Hepatic stellate cell (primary cell): ENCODE measurements around the gene TTYH1.

ENCODE experiments used
- DNase-seq: peaks from one replicate; pipeline ENCODE4 v3.0.0; 2011; ENCODE audit warnings: low spot score

The TTYH1 gene

DNA sequence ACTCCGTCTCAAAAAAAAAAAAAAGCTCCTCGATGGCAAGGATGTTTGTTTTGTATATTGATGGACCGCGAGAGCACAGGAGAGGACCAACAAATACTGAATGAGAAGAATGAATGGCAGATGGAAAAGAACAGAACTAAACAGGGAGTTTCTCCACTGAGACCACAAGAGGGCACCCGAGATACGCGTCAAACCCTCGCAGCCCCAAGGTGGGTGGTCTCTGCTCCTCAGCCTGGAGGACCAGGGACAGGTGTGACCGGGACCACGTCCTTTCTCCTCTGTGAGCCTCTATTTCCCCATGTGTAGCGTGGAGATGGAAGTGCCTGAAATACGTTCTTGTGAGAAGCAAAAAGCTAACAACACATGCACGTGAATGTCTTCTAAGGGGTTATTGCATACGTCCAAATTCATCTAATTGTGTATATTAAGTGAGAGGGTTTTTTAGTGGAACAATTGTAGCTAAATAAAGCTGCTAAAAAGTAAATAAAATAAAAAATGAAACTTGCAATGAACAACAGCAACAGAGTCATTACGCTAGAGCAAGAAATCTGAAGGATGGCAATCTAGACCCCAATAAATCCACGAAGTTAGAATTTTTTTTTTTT lies 66.2 kb downstream of the TTYH1 start:
- DNase-seq, result no peak

DNA sequence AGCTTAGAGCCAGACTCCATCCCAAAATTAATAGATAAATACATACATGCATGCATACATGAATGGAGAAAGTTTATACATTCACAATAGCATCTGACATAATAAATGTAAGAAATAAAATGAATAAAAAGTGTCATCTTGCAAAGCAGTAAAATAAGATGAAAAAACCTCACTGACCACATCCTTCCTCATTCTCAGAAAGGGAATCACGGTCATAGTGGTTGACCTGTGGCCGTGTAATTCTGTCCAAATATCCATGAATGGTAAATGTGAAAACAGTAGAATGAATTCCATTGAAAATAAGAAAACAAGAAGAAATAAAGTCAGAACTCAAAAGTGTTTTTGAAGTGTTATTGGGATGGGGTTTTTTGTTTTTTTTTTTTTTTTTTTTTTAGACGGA lies 67.6 kb downstream of the TTYH1 start:
- no peak for DNase-seq

GRCh38 chr19:54484451-54484850 lies 69.2 kb downstream of the TTYH1 start:
- DNase-seq, result no peak

DNA sequence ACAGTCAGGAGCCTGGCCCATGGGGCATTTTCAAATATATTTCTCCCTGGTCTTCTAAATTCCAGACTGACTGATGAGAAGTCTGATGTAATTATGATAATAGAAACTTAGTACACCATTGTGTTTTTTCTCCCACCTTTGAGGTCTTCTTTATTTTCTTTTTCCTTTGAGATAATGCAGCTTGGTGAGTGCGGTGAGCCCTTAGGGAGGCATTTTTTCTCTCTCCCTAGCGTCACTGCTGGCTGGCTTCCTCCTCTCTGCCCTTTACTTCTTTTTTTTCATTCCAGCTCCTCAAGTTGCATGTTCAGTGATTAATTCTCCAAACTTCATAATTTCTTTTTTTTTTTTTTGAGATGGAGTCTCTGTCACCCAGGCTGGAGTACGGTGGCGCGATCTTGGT lies 70.6 kb downstream of the TTYH1 start:
- no peak for DNase-seq
